Trophoblast cell (in vitro differentiated cells and primary cell): Measurements from ENCODE around the gene PRPH. TPM values are rescaled to one million over a fixed set of nuclear protein-coding genes. Genes with fewer than 3 reads are reported as not detected.
"Not testable (repeated sequence)": the region's sequence is repeated elsewhere in the genome, so short reads cannot be mapped to it uniquely, and the experiment has no call there.

Source experiments
- DNase-seq, 2 donors: peaks; one replicate each; pipeline ENCODE4 v3.0.0-alpha.2; 2016
- H2AFZ ChIP-seq: 2 replicates; pipeline ENCODE4 v1.6.1; 2013; ENCODE audit warnings: low read length, moderate library complexity, mild to moderate bottlenecking; ENCODE audit not compliant: insufficient read depth, poor library complexity
- H2AK5ac ChIP-seq: 2 replicates; pipeline ENCODE4 v1.6.1; 2013; ENCODE audit warnings: mild to moderate bottlenecking, low read length
- H2BK120ac ChIP-seq: 2 replicates; pipeline ENCODE4 v1.6.1; 2013; ENCODE audit warnings: low read length, mild to moderate bottlenecking, moderate library complexity; ENCODE audit not compliant: insufficient read depth, poor library complexity
- H2BK12ac ChIP-seq: 2 replicates; pipeline ENCODE4 v1.6.1; 2013; ENCODE audit warnings: mild to moderate bottlenecking, low read length, moderate library complexity
- H2BK5ac ChIP-seq: 2 replicates; pipeline ENCODE4 v1.6.1; 2013; ENCODE audit warnings: low read length, low read depth, moderate library complexity, mild to moderate bottlenecking; ENCODE audit not compliant: poor library complexity
- H3K14ac ChIP-seq: 2 replicates; pipeline ENCODE4 v1.6.1; 2013; ENCODE audit warnings: mild to moderate bottlenecking, low read length
- H3K18ac ChIP-seq: 2 replicates; pipeline ENCODE4 v1.6.1; 2013; ENCODE audit warnings: mild to moderate bottlenecking, low read length
- H3K23ac ChIP-seq: 2 replicates; pipeline ENCODE4 v1.6.1; 2013; ENCODE audit warnings: low read length
- H3K27ac ChIP-seq: 2 replicates; pipeline ENCODE4 v1.5.1; 2013; ENCODE audit warnings: low read depth, mild to moderate bottlenecking, inconsistent platforms, low read length, moderate library complexity
- H3K27me3 ChIP-seq: 2 replicates; pipeline ENCODE4 v1.6.1; 2013; ENCODE audit warnings: inconsistent platforms, mild to moderate bottlenecking, low read length, moderate library complexity; ENCODE audit not compliant: insufficient read depth
- H3K36me3 ChIP-seq, 2 experiments: 1 replicate in 1 of 2; 2 replicates in 1 of 2; pipeline ENCODE4 v1.6.1; 2013; ENCODE audit warnings: low read length in 2 of 2, mild to moderate bottlenecking in 2 of 2, moderate library complexity in 1 of 2; ENCODE audit not compliant: insufficient read depth in 2 of 2, control insufficient read depth in 1 of 2
- H3K4ac ChIP-seq: 2 replicates; pipeline ENCODE4 v1.6.1; 2013; ENCODE audit warnings: low read depth, mild to moderate bottlenecking, low read length, moderate library complexity
- H3K4me1 ChIP-seq, 2 experiments: 1 replicate in 1 of 2; 2 replicates in 1 of 2; pipeline ENCODE4 v1.6.1; 2013; ENCODE audit warnings: low read length in 2 of 2, mild to moderate bottlenecking in 2 of 2, moderate library complexity in 1 of 2; ENCODE audit not compliant: insufficient read depth in 2 of 2, control insufficient read depth in 1 of 2
- H3K4me2 ChIP-seq: 2 replicates; pipeline ENCODE4 v1.6.1; 2013; ENCODE audit warnings: inconsistent platforms, mild to moderate bottlenecking, low read length, moderate library complexity
- H3K4me3 ChIP-seq: 2 replicates; pipeline ENCODE4 v1.5.1; 2013; ENCODE audit warnings: mild to moderate bottlenecking, low read depth, low read length, inconsistent platforms
- H3K79me1 ChIP-seq: one replicate; pipeline ENCODE4 v1.6.1; 2013; ENCODE audit warnings: low read length
- H3K79me2 ChIP-seq: 2 replicates; pipeline ENCODE4 v1.6.1; 2013; ENCODE audit warnings: low read length, mild to moderate bottlenecking; ENCODE audit not compliant: control insufficient read depth, insufficient read depth, poor library complexity
- H3K9ac ChIP-seq: 2 replicates; pipeline ENCODE4 v1.6.1; 2013; ENCODE audit warnings: mild to moderate bottlenecking, low read length
- H3K9me3 ChIP-seq: 2 replicates; pipeline ENCODE4 v1.6.1; 2013; ENCODE audit warnings: low read depth, mild to moderate bottlenecking, control low read depth, inconsistent platforms, low read length; ENCODE audit not compliant: insufficient read depth
- H4K12ac ChIP-seq: 2 replicates; pipeline ENCODE4 v1.6.1; 2013; ENCODE audit warnings: low read depth, mild to moderate bottlenecking, low read length, moderate library complexity
- H4K8ac ChIP-seq: 2 replicates; pipeline ENCODE4 v1.6.1; 2013; ENCODE audit warnings: low read depth, mild to moderate bottlenecking, low read length, moderate library complexity
- H4K91ac ChIP-seq: one replicate; pipeline ENCODE4 v1.6.1; 2013; ENCODE audit warnings: low read depth, mild to moderate bottlenecking, low read length, moderate library complexity
- WGBS: extraction: QIAGEN DNeasy Blood & Tissue Kit; methylation state at CpG from one replicate; pipeline ENCODE4 v1.1.7; 2013; ENCODE audit warnings: missing lambda C conversion rate; ENCODE audit not compliant: insufficient read length, insufficient coverage; ENCODE audit errors: extremely low coverage; 5-methylcytosine and 5-hydroxymethylcytosine counted together
- polyA plus RNA-seq: library from polyadenylated mRNA; stranded (reverse); fragments of 200-250 nt; gene quantifications from 2 replicates; pipeline ENCODE4 v1.2.3, GENCODE V29; 2013

PRPH gene
- polyA plus RNA-seq, result 0.03 and 0.08 TPM in 2 replicates

GRCh38 chr12:49295082-49295936 lies at the start of gene PRPH:
PRPH (plus strand) TSS chr12:49295147; CDS start chr12:49295201, 54 bp downstream.
- Histone ChIP-seq H3K27ac (no peak within 1 kb of the TSS), H3K18ac (no peak within 1 kb of the TSS), H2BK12ac (no peak within 1 kb of the TSS), H3K4me2 (no peak within 1 kb of the TSS), H3K79me2 (no peaks in the 10 kb centered on the region), H3K4ac (no peak within 1 kb of the TSS), H4K12ac (no peak within 1 kb of the TSS), H3K14ac (no peak within 1 kb of the TSS), H3K36me3 (no peaks in the 10 kb centered on the region), H3K27me3 (peaks cover 61% of the 10 kb centered on the region), H2BK5ac (no peak within 1 kb of the TSS), H2BK120ac (no peak within 1 kb of the TSS), H2AK5ac (no peak within 1 kb of the TSS), H4K8ac (no peak within 1 kb of the TSS), H3K23ac (peak within 1 kb of the TSS; percentile 43), H3K9me3 (peaks cover 19% of the 10 kb centered on the region), H3K9ac (no peak within 1 kb of the TSS), H4K91ac (no peak within 1 kb of the TSS), H3K4me3 (no peak within 1 kb of the TSS), H3K79me1 (no peaks in the 10 kb centered on the region), H2AFZ (no peak within 1 kb of the TSS), H3K4me1 (peaks cover 2% of the 10 kb centered on the region in 2 experiments)
- no peak for DNase-seq
- no CpG with 5 or more reads among the region's 82 CpGs for WGBS

GRCh38 chr12:49251357-49251756 lies 43.6 kb upstream of the PRPH start:
- no CpG with 5 or more reads among the region's 5 CpGs for WGBS
- Histone ChIP-seq H2BK12ac (no peak overlapping the region), H3K27me3 (no peaks in the 10 kb centered on the region), H4K91ac (no peak overlapping the region), H3K27ac (no peak overlapping the region), H2BK120ac (no peak overlapping the region), H3K4me1 (peaks cover 0 to 3% of the 10 kb centered on the region in 2 experiments), H3K23ac (no peak overlapping the region), H2BK5ac (no peak overlapping the region), H2AK5ac (no peak overlapping the region), H3K9me3 (no peaks in the 10 kb centered on the region), H3K36me3 (peaks cover 0 to 1% of the 10 kb centered on the region in 2 experiments), H3K14ac (no peak overlapping the region), H3K79me2 (no peaks in the 10 kb centered on the region), H3K4ac (no peak overlapping the region), H3K18ac (no peak overlapping the region), H3K4me2 (no peak overlapping the region), H3K9ac (no peak overlapping the region), H3K4me3 (no peak overlapping the region), H3K79me1 (no peaks in the 10 kb centered on the region), H2AFZ (no peak overlapping the region), H4K12ac (no peak overlapping the region), H4K8ac (no peak overlapping the region)
- peak; percentile 59 to 67 for DNase-seq

GRCh38 chr12:49253033-49253623 lies 41.8 kb upstream of the PRPH start:
- Histone ChIP-seq H2BK12ac (no peak overlapping the region), H3K4me1 (peaks cover 0 to 3% of the 10 kb centered on the region in 2 experiments), H3K27ac (no peak overlapping the region), H3K4me2 (no peak overlapping the region), H3K9me3 (no peaks in the 10 kb centered on the region), H3K9ac (no peak overlapping the region), H4K12ac (no peak overlapping the region), H3K18ac (no peak overlapping the region), H3K36me3 (peaks cover 0 to 1% of the 10 kb centered on the region in 2 experiments), H3K27me3 (no peaks in the 10 kb centered on the region), H2BK120ac (no peak overlapping the region), H3K79me2 (no peaks in the 10 kb centered on the region), H2AFZ (no peak overlapping the region), H2AK5ac (no peak overlapping the region), H3K4me3 (no peak overlapping the region), H3K4ac (no peak overlapping the region), H3K23ac (no peak overlapping the region), H2BK5ac (no peak overlapping the region), H3K79me1 (no peaks in the 10 kb centered on the region), H3K14ac (no peak overlapping the region), H4K91ac (no peak overlapping the region), H4K8ac (no peak overlapping the region)
- DNase-seq, result peak; percentile 87 to 96
- WGBS, result 100% methylated on average over 1 of the region's 11 CpGs

- not testable (repeated sequence) for H2BK12ac ChIP-seq, H4K91ac ChIP-seq, H3K27ac ChIP-seq, H3K4me1 ChIP-seq, H2BK120ac ChIP-seq, H3K79me1 ChIP-seq, H3K9ac ChIP-seq, H3K18ac ChIP-seq, H2AK5ac ChIP-seq, H3K79me2 ChIP-seq, H3K14ac ChIP-seq, H3K36me3 ChIP-seq, H3K4me3 ChIP-seq, H4K8ac ChIP-seq, H3K9me3 ChIP-seq, H2AFZ ChIP-seq, H3K27me3 ChIP-seq, H4K12ac ChIP-seq, H3K23ac ChIP-seq, H3K4me2 ChIP-seq, H3K4ac ChIP-seq, H2BK5ac ChIP-seq
- DNase-seq, result peak; percentile 61 to 70
- no CpG with 5 or more reads among the region's 10 CpGs for WGBS
Observed at GRCh38 chr12:49255456-49255855, 39.5 kb upstream of the PRPH start.
